Fibroblast of upper back skin (primary cell): ENCODE results near the gene DENND1B.
A peak's percentile ranks its signal among the peaks of the same experiment; 100 is the strongest.
"Not testable (repeated sequence)": the region's sequence is repeated elsewhere in the genome, so short reads cannot be mapped to it uniquely, and the experiment has no call there.

Experiments
- DNase-seq: peaks from one replicate; pipeline ENCODE4 v3.0.0-alpha.2; 2013

The DENND1B gene

GRCh38 chr1:197782722-197783360 lies 7.6 kb upstream of the DENND1B start:
- no peak for DNase-seq

GRCh38 chr1:197781968-197782721 lies 6.9 kb upstream of the DENND1B start:
- peak; percentile 39 for DNase-seq

GRCh38 chr1:197779921-197780320 lies 4.6 kb upstream of the DENND1B start:
- no peak for DNase-seq

- no peak for DNase-seq
Measured at GRCh38 chr1:197778366-197778945, 3.2 kb upstream of the DENND1B start.

- peak; percentile 81 for DNase-seq
Measured at GRCh38 chr1:197776351-197777105, 1.2 kb upstream of the DENND1B start.

- DNase-seq, result peak; percentile 23
Measured at GRCh38 chr1:197774466-197775281, 606 bp downstream of the DENND1B start.

- no peak for DNase-seq
Measured at GRCh38 chr1:197773856-197774255, 1.4 kb downstream of the DENND1B start.

GRCh38 chr1:197771904-197772556 lies 3.2 kb downstream of the DENND1B start:
- no peak for DNase-seq

GRCh38 chr1:197771386-197771785 lies 3.9 kb downstream of the DENND1B start:
- DNase-seq, result no peak

GRCh38 chr1:197770243-197770642 lies 5.0 kb downstream of the DENND1B start:
- DNase-seq, result no peak

GRCh38 chr1:197769287-197769686 lies 6.0 kb downstream of the DENND1B start:
- DNase-seq, result no peak

- DNase-seq, result no peak
Measured at GRCh38 chr1:197768014-197768805, 7.1 kb downstream of the DENND1B start.

GRCh38 chr1:197763769-197764168 lies 11.5 kb downstream of the DENND1B start:
- DNase-seq, result no peak

- DNase-seq, result no peak
Measured at GRCh38 chr1:197763307-197763706, 12.0 kb downstream of the DENND1B start.

- DNase-seq, result no peak
Measured at GRCh38 chr1:197761654-197762053, 13.6 kb downstream of the DENND1B start.

- not testable (repeated sequence) for DNase-seq
Measured at GRCh38 chr1:197755553-197755952, 19.7 kb downstream of the DENND1B start.

- not testable (repeated sequence) for DNase-seq
Measured at GRCh38 chr1:197752652-197753164, 22.6 kb downstream of the DENND1B start.

GRCh38 chr1:197750366-197750765 lies 24.9 kb downstream of the DENND1B start:
- DNase-seq, result no peak

- no peak for DNase-seq
Measured at GRCh38 chr1:197745911-197746310, 29.4 kb downstream of the DENND1B start.

GRCh38 chr1:197744979-197745378 lies 30.3 kb downstream of the DENND1B start:
- DNase-seq, result no peak

GRCh38 chr1:197743578-197743977 lies 31.7 kb downstream of the DENND1B start:
- DNase-seq, result no peak
